HAP-1 (cell line): ENCODE results near the gene TRPM2.

Experiments
- DNase-seq, 2 experiments: peaks; one replicate each; pipeline ENCODE4 v3.0.0-alpha.2; 2016 to 2020; ENCODE audit warnings: low spot score in 2 of 2
- H3K27me3 ChIP-seq: fragments of 250-450 bp; sonication (Bioruptor Pico); 2 replicates; pipeline ENCODE4 v1.5.1; 2020; ENCODE audit warnings: low read depth, mild to moderate bottlenecking, moderate library complexity
- H3K36me3 ChIP-seq: fragments of 250-450 bp; sonication (Bioruptor Pico); replicated peaks from 2 replicates; pipeline ENCODE4 v1.5.1; 2020; ENCODE audit warnings: mild to moderate bottlenecking
- H3K4me1 ChIP-seq: fragments of 250-450 bp; sonication (Bioruptor Pico); 2 replicates; pipeline ENCODE4 v1.5.1; 2020; ENCODE audit warnings: mild to moderate bottlenecking
- H3K4me3 ChIP-seq: fragments of 250-450 bp; sonication (Bioruptor Pico); 2 replicates; pipeline ENCODE4 v1.5.1; 2020; ENCODE audit warnings: mild to moderate bottlenecking, moderate library complexity
- H3K9me3 ChIP-seq: fragments of 250-450 bp; sonication (Bioruptor Pico); 2 replicates; pipeline ENCODE4 v1.5.1; 2020; ENCODE audit warnings: mild to moderate bottlenecking, moderate library complexity
- in situ Hi-C: fragments of 300-500 bp; cut with MboI; formaldehyde crosslinking; loops from 3 replicates; pipeline ENCODE4 v1.14.3; 2020; ENCODE audit warnings: low sequenced_read_pairs, inconsistent platforms, mixed read lengths

The TRPM2 gene

GRCh38 chr21:44326716-44327602 is 26.5 kb upstream of the TRPM2 start:
- peaks cover 16% of the 10 kb centered on the region for H3K36me3 ChIP-seq
- DNase-seq = no peak
- in situ Hi-C loops = loop anchor here (25.0 kb wide), 1 partner anchor 1310 kb away; the partner anchor contains the start of gene PCBP3
- no peaks in the 10 kb centered on the region for H3K4me1 ChIP-seq
- no peaks in the 10 kb centered on the region for H3K27me3 ChIP-seq
- H3K4me3 ChIP-seq = no peak overlapping the region
- no peaks in the 10 kb centered on the region for H3K9me3 ChIP-seq

GRCh38 chr21:44327603-44327974 is 25.8 kb upstream of the TRPM2 start:
- H3K4me1 ChIP-seq = no peaks in the 10 kb centered on the region
- in situ Hi-C loops = loop anchor here (25.0 kb wide), 1 partner anchor 1310 kb away; the partner anchor contains the start of gene PCBP3
- no peaks in the 10 kb centered on the region for H3K9me3 ChIP-seq
- no peaks in the 10 kb centered on the region for H3K27me3 ChIP-seq
- H3K36me3 ChIP-seq = peaks cover 14% of the 10 kb centered on the region
- no peak overlapping the region for H3K4me3 ChIP-seq
- no peak for DNase-seq

- in situ Hi-C loops = loop anchor here (25.0 kb wide), 1 partner anchor 1309 kb away; the partner anchor contains the start of gene PCBP3
- Histone ChIP-seq H3K4me3 (no peak overlapping the region), H3K9me3 (no peaks in the 10 kb centered on the region), H3K4me1 (no peaks in the 10 kb centered on the region), H3K36me3 (peaks cover 14% of the 10 kb centered on the region), H3K27me3 (no peaks in the 10 kb centered on the region)
- DNase-seq = no peak
Observed at GRCh38 chr21:44328242-44328895, 25.1 kb upstream of the TRPM2 start.

GRCh38 chr21:44329086-44329889 is 24.1 kb upstream of the TRPM2 start:
- H3K9me3 ChIP-seq = no peaks in the 10 kb centered on the region
- in situ Hi-C loops = loop anchor here (25.0 kb wide), 1 partner anchor 1308 kb away; the partner anchor contains the start of gene PCBP3
- H3K36me3 ChIP-seq = peaks cover 8% of the 10 kb centered on the region
- no peaks in the 10 kb centered on the region for H3K4me1 ChIP-seq
- H3K27me3 ChIP-seq = no peaks in the 10 kb centered on the region
- no peak for DNase-seq
- H3K4me3 ChIP-seq = no peak overlapping the region

GRCh38 chr21:44329971-44330681 is 23.3 kb upstream of the TRPM2 start:
- no peaks in the 10 kb centered on the region for H3K27me3 ChIP-seq
- H3K36me3 ChIP-seq = 0 out of 2 replicates have a peak, but pooled peaks cover 2% of the 10 kb centered on the region
- in situ Hi-C loops = loop anchor here (25.0 kb wide), 1 partner anchor 1307 kb away; the partner anchor contains the start of gene PCBP3
- no peaks in the 10 kb centered on the region for H3K4me1 ChIP-seq
- no peak overlapping the region for H3K4me3 ChIP-seq
- no peaks in the 10 kb centered on the region for H3K9me3 ChIP-seq
- DNase-seq = no peak

- Histone ChIP-seq H3K4me1 (no peaks in the 10 kb centered on the region), H3K36me3 (0 out of 2 replicates have a peak, but pooled peaks cover 2% of the 10 kb centered on the region), H3K27me3 (no peaks in the 10 kb centered on the region), H3K9me3 (no peaks in the 10 kb centered on the region), H3K4me3 (no peak overlapping the region)
- in situ Hi-C loops = loop anchor here (25.0 kb wide), 1 partner anchor 1307 kb away; the partner anchor contains the start of gene PCBP3
- DNase-seq = no peak
Observed at GRCh38 chr21:44330698-44331097, 22.7 kb upstream of the TRPM2 start.

- Histone ChIP-seq H3K36me3 (0 out of 2 replicates have a peak, but pooled peaks cover 2% of the 10 kb centered on the region), H3K4me1 (no peaks in the 10 kb centered on the region), H3K9me3 (no peaks in the 10 kb centered on the region), H3K4me3 (no peak overlapping the region), H3K27me3 (no peaks in the 10 kb centered on the region)
- in situ Hi-C loops = loop anchor here (25.0 kb wide), 1 partner anchor 1306 kb away; the partner anchor contains the start of gene PCBP3
- DNase-seq = no peak
Observed at GRCh38 chr21:44331209-44331608, 22.2 kb upstream of the TRPM2 start.

GRCh38 chr21:44331650-44332307 is 21.6 kb upstream of the TRPM2 start:
- in situ Hi-C loops = loop anchor here (25.0 kb wide), 1 partner anchor 1306 kb away; the partner anchor contains the start of gene PCBP3
- Histone ChIP-seq H3K4me3 (no peak overlapping the region), H3K36me3 (0 out of 2 replicates have a peak, but pooled peaks cover 2% of the 10 kb centered on the region), H3K9me3 (no peaks in the 10 kb centered on the region), H3K4me1 (no peaks in the 10 kb centered on the region), H3K27me3 (no peaks in the 10 kb centered on the region)
- no peak for DNase-seq

GRCh38 chr21:44332383-44332782 is 21.0 kb upstream of the TRPM2 start:
- in situ Hi-C loops = loop anchor here (25.0 kb wide), 1 partner anchor 1305 kb away; the partner anchor contains the start of gene PCBP3

GRCh38 chr21:44332965-44333364 is 20.5 kb upstream of the TRPM2 start:
- in situ Hi-C loops = loop anchor here (25.0 kb wide), 1 partner anchor 1304 kb away; the partner anchor contains the start of gene PCBP3
- Histone ChIP-seq H3K4me3 (no peak overlapping the region), H3K9me3 (no peaks in the 10 kb centered on the region), H3K4me1 (no peaks in the 10 kb centered on the region), H3K27me3 (no peaks in the 10 kb centered on the region), H3K36me3 (no peaks in the 10 kb centered on the region)
- DNase-seq = no peak

More at GRCh38 chr21:44332383-44332782, 21.0 kb upstream of the TRPM2 start:
- Histone ChIP-seq H3K27me3 (no peaks in the 10 kb centered on the region), H3K4me3 (no peak overlapping the region), H3K36me3 (no peaks in the 10 kb centered on the region), H3K4me1 (no peaks in the 10 kb centered on the region), H3K9me3 (no peaks in the 10 kb centered on the region)
- DNase-seq = no peak

- no peak for DNase-seq
- in situ Hi-C loops = loop anchor here (25.0 kb wide), 1 partner anchor 1304 kb away; the partner anchor contains the start of gene PCBP3
- Histone ChIP-seq H3K9me3 (no peaks in the 10 kb centered on the region), H3K27me3 (no peaks in the 10 kb centered on the region), H3K36me3 (no peaks in the 10 kb centered on the region), H3K4me3 (no peak overlapping the region), H3K4me1 (no peaks in the 10 kb centered on the region; the same call in 1 of the 2 replicates)
Observed at GRCh38 chr21:44333509-44334328, 19.7 kb upstream of the TRPM2 start.
